HepG2 (cell line): ENCODE results near the gene GNAL. TPM values are rescaled to one million over a fixed set of nuclear protein-coding genes. Genes with fewer than 3 reads are reported as not detected.

ENCODE experiments used
- CBX1 ChIP-seq: IDR thresholded peaks from one replicate; pipeline ENCODE4 v1.6.1; 2016; ENCODE audit warnings: antibody characterized with exemption, low read depth
- GABPA ChIP-seq, 2 experiments: IDR thresholded peaks; 2 replicates each; pipeline ENCODE4 v1.6.1; 2011 to 2016; ENCODE audit warnings: low read depth in 2 of 2, low read length in 1 of 2, missing biosample characterization in 1 of 2, missing genetic modification characterization in 1 of 2
- IRX3 ChIP-seq: sonication (generic); formaldehyde crosslinking; IDR thresholded peaks from 2 replicates; pipeline ENCODE4 v1.8.1; 2023; ENCODE audit warnings: mild to moderate bottlenecking, low read depth, missing genetic modification reagents, borderline replicate concordance
- KDM2A ChIP-seq: sonication (generic); formaldehyde crosslinking; IDR thresholded peaks from 2 replicates; pipeline ENCODE4 v1.4.0; 2020; ENCODE audit warnings: low read depth, missing genetic modification reagents, borderline replicate concordance
- MBNL3 ChIP-seq: fragments of 250-450 bp; sonication (Bioruptor Pico); conservative IDR thresholded peaks from 2 replicates; pipeline ENCODE4 v1.8.0; 2022; ENCODE audit warnings: mild to moderate bottlenecking, inconsistent platforms
- WIZ ChIP-seq: sonication (generic); formaldehyde crosslinking; IDR thresholded peaks from 2 replicates; pipeline ENCODE4 v1.5.1; 2020; ENCODE audit warnings: mild to moderate bottlenecking, missing genetic modification reagents
- ZKSCAN8 ChIP-seq: IDR thresholded peaks from 2 replicates; pipeline ENCODE4 v1.6.1; 2016; ENCODE audit warnings: borderline replicate concordance, missing genetic modification reagents, missing compliant biosample characterization
- ZMAT3 ChIP-seq: sonication (generic); formaldehyde crosslinking; conservative IDR thresholded peaks from 2 replicates; pipeline ENCODE4 v1.7.0; 2021; ENCODE audit warnings: missing genetic modification reagents
- ZNF20 ChIP-seq: sonication (generic); formaldehyde crosslinking; IDR thresholded peaks from 2 replicates; pipeline ENCODE4 v1.4.0; 2020; ENCODE audit warnings: mild to moderate bottlenecking, moderate library complexity, missing genetic modification reagents
- ZNF30 ChIP-seq: sonication (generic); formaldehyde crosslinking; IDR thresholded peaks from 2 replicates; pipeline ENCODE4 v1.5.0; 2020; ENCODE audit warnings: mild to moderate bottlenecking, missing genetic modification reagents
- ZNF468 ChIP-seq: sonication (generic); formaldehyde crosslinking; IDR thresholded peaks from 2 replicates; pipeline ENCODE4 v1.8.0; 2022; ENCODE audit warnings: mild to moderate bottlenecking, moderate library complexity, missing genetic modification reagents
- ZNF672 ChIP-seq: sonication (generic); formaldehyde crosslinking; IDR thresholded peaks from 2 replicates; pipeline ENCODE4 v1.8.1; 2022; ENCODE audit warnings: missing genetic modification reagents
- polyA plus RNA-seq, 8 experiments: library from polyadenylated mRNA; depleted of rRNA in 3 of 8; stranded (reverse) in 7 of 8; unstranded in 1 of 8; fragments of >200 nt; fragmentation: Illumina TruSeq in 4 of 8; extraction: Trizol in 4 of 8; gene quantifications; 2 replicates each; pipeline versions ENCODE4 v1.2.1 to v1.2.3, GENCODE V29; 2011 to 2016; ENCODE audit warnings: low read depth in 4 of 8, missing spikeins in 1 of 8, mixed read lengths in 1 of 8; ENCODE audit not compliant: insufficient read depth in 1 of 8
- total RNA-seq, 5 experiments: library from RNA; depleted of rRNA; stranded (reverse); fragments of >200 nt; fragmentation: Illumina TruSeq; extraction: Trizol; gene quantifications; 2 replicates each; pipeline ENCODE4 v1.2.3, GENCODE V29; 2016; ENCODE audit warnings: low read depth in 1 of 5
- TF ChIP-seq, protein P1 (sequence below): sonication (generic); formaldehyde crosslinking; IDR thresholded peaks from 2 replicates; pipeline ENCODE4 v1.5.0; 2020; ENCODE audit warnings: missing genetic modification reagents, mild to moderate bottlenecking, borderline replicate concordance
- TF ChIP-seq, protein P2 (sequence below): sonication (generic); formaldehyde crosslinking; IDR thresholded peaks from 2 replicates; pipeline ENCODE4 v1.5.1; 2020; ENCODE audit warnings: mild to moderate bottlenecking, moderate library complexity, missing genetic modification reagents
- TF ChIP-seq, protein P3 (sequence below): sonication (generic); formaldehyde crosslinking; IDR thresholded peaks from 2 replicates; pipeline ENCODE4 v1.4.0; 2020; ENCODE audit warnings: missing genetic modification reagents, borderline replicate concordance
- TF ChIP-seq, protein P4 (sequence below): sonication (generic); formaldehyde crosslinking; IDR thresholded peaks from 2 replicates; pipeline ENCODE4 v1.9.0; 2021; ENCODE audit warnings: missing genetic modification reagents, borderline replicate concordance
- TF ChIP-seq, protein P5 (sequence below): sonication (generic); formaldehyde crosslinking; IDR thresholded peaks from 2 replicates; pipeline ENCODE4 v1.4.0; 2020; ENCODE audit warnings: mild to moderate bottlenecking, missing genetic modification reagents, borderline replicate concordance

GNAL gene
- total and polyA plus RNA-seq, 2 of the 13 experiments (the other 11 are each of a cell fraction or from before 2014, with no cell fraction given) = 0.87 to 1.4 TPM

DNA sequence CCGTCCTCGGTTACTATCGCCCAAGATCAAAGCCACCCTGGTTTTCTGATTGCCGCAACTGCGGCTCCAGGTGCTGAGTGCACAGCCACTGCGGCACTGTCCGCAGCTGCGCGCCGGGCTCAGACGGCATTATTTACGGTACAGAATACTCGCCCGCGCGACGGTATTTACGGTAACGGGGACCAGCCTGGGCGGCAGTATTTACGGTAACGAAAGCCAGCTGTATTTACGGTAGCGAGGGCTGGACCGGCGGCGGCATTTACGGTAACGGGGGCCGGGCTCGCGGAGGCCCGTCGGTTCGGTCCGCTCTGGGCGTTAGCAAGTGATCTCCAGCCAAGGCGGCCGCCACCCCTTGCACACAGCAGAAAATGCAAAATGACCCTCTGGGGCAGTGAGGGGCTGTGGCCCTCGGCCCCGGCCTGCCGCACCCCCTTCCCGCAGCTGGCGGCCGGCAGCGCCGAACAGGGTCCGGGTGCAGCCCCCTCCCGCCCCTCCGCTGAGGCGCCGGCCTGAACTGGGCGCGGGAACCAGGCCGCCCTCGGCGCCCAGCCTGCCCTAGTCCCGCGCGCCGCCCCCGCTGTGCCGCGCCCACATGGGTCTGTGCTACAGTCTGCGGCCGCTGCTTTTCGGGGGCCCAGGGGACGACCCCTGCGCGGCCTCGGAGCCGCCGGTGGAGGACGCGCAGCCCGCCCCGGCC lies at the start of gene GNAL (continued):
- TF ChIP-seq, protein P1, sequence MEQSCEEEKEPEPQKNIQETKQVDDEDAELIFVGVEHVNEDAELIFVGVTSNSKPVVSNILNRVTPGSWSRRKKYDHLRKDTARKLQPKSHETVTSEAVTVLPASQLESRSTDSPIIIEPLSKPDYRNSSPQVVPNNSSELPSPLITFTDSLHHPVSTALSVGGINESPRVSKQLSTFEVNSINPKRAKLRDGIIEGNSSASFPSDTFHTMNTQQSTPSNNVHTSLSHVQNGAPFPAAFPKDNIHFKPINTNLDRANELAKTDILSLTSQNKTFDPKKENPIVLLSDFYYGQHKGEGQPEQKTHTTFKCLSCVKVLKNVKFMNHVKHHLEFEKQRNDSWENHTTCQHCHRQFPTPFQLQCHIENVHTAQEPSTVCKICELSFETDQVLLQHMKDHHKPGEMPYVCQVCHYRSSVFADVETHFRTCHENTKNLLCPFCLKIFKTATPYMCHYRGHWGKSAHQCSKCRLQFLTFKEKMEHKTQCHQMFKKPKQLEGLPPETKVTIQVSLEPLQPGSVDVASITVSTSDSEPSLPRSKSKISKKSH (CRISPR knock-in tag) = no peak
- TF ChIP-seq MBNL3 (CRISPR knock-in tag) (no peak), GABPA (IDR thresholded peaks at IDR 0.05; ENCODE audit: low read depth, low read length) (no peak), GABPA (CRISPR knock-in tag; IDR thresholded peaks at IDR 0.05; ENCODE audit: low read depth) (no peak), KDM2A (CRISPR knock-in tag) (peak; percentile 87), ZNF20 (CRISPR knock-in tag) (no peak), WIZ (no peak), IRX3 (no peak), CBX1 (no peak), ZKSCAN8 (CRISPR knock-in tag) (no peak), ZMAT3 (CRISPR knock-in tag) (no peak), ZNF468 (no peak), ZNF672 (no peak), ZNF30 (CRISPR knock-in tag) (no peak)
- TF ChIP-seq, protein P2, sequence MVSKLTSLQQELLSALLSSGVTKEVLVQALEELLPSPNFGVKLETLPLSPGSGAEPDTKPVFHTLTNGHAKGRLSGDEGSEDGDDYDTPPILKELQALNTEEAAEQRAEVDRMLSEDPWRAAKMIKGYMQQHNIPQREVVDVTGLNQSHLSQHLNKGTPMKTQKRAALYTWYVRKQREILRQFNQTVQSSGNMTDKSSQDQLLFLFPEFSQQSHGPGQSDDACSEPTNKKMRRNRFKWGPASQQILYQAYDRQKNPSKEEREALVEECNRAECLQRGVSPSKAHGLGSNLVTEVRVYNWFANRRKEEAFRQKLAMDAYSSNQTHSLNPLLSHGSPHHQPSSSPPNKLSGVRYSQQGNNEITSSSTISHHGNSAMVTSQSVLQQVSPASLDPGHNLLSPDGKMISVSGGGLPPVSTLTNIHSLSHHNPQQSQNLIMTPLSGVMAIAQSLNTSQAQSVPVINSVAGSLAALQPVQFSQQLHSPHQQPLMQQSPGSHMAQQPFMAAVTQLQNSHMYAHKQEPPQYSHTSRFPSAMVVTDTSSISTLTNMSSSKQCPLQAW (CRISPR knock-in tag) = peak; percentile 55; the same call in 1 of the 2 replicates
- TF ChIP-seq, protein P3, sequence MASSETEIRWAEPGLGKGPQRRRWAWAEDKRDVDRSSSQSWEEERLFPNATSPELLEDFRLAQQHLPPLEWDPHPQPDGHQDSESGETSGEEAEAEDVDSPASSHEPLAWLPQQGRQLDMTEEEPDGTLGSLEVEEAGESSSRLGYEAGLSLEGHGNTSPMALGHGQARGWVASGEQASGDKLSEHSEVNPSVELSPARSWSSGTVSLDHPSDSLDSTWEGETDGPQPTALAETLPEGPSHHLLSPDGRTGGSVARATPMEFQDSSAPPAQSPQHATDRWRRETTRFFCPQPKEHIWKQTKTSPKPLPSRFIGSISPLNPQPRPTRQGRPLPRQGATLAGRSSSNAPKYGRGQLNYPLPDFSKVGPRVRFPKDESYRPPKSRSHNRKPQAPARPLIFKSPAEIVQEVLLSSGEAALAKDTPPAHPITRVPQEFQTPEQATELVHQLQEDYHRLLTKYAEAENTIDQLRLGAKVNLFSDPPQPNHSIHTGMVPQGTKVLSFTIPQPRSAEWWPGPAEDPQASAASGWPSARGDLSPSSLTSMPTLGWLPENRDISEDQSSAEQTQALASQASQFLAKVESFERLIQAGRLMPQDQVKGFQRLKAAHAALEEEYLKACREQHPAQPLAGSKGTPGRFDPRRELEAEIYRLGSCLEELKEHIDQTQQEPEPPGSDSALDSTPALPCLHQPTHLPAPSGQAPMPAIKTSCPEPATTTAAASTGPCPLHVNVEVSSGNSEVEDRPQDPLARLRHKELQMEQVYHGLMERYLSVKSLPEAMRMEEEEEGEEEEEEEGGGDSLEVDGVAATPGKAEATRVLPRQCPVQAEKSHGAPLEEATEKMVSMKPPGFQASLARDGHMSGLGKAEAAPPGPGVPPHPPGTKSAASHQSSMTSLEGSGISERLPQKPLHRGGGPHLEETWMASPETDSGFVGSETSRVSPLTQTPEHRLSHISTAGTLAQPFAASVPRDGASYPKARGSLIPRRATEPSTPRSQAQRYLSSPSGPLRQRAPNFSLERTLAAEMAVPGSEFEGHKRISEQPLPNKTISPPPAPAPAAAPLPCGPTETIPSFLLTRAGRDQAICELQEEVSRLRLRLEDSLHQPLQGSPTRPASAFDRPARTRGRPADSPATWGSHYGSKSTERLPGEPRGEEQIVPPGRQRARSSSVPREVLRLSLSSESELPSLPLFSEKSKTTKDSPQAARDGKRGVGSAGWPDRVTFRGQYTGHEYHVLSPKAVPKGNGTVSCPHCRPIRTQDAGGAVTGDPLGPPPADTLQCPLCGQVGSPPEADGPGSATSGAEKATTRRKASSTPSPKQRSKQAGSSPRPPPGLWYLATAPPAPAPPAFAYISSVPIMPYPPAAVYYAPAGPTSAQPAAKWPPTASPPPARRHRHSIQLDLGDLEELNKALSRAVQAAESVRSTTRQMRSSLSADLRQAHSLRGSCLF (CRISPR knock-in tag) = no peak
- TF ChIP-seq, protein P4, sequence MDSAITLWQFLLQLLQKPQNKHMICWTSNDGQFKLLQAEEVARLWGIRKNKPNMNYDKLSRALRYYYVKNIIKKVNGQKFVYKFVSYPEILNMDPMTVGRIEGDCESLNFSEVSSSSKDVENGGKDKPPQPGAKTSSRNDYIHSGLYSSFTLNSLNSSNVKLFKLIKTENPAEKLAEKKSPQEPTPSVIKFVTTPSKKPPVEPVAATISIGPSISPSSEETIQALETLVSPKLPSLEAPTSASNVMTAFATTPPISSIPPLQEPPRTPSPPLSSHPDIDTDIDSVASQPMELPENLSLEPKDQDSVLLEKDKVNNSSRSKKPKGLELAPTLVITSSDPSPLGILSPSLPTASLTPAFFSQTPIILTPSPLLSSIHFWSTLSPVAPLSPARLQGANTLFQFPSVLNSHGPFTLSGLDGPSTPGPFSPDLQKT (CRISPR knock-in tag) = no peak
- TF ChIP-seq, protein P5, sequence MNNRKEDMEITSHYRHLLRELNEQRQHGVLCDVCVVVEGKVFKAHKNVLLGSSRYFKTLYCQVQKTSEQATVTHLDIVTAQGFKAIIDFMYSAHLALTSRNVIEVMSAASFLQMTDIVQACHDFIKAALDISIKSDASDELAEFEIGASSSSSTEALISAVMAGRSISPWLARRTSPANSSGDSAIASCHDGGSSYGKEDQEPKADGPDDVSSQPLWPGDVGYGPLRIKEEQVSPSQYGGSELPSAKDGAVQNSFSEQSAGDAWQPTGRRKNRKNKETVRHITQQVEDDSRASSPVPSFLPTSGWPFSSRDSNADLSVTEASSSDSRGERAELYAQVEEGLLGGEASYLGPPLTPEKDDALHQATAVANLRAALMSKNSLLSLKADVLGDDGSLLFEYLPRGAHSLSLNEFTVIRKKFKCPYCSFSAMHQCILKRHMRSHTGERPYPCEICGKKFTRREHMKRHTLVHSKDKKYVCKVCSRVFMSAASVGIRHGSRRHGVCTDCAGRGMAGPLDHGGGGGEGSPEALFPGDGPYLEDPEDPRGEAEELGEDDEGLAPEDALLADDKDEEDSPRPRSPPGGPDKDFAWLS = no peak
